ENCODE data around the gene ARL16. TPM values are rescaled to one million over a fixed set of nuclear protein-coding genes. Genes with fewer than 3 reads are reported as not detected.

ARL16 gene
- total RNA-seq, 6 experiments from 2014 or later: 5.3 to 16.8 (median 11.1) TPM

DNA sequence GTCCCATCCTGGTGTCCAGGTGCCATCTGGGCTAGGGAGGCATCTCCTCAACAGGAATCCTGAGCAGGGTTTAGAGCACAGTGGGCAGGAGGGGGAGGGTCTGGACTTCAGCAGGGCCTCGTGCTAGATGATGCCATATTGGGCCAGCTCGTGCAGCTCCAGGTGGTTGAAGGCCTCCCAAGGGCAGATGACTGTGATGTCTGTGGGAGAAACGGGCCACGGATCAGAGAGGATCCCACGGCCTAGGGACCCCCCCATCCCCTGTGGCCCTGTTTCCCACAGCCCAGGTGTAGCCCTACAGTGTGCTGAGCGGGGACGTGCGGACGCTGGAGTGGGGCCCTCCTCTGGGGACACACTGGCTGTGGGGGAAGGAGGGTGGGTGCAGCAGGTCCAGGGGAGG is 32.6 kb downstream of the ARL16 start:
- H3K36me3 ChIP-seq: no peaks in the 10 kb centered on the region
- no peaks in the 10 kb centered on the region for H3K4me1 ChIP-seq
- peaks cover 0 to 11% of the 10 kb centered on the region in 2 donors for H3K27me3 ChIP-seq
- TF ChIP-seq, protein P1, sequence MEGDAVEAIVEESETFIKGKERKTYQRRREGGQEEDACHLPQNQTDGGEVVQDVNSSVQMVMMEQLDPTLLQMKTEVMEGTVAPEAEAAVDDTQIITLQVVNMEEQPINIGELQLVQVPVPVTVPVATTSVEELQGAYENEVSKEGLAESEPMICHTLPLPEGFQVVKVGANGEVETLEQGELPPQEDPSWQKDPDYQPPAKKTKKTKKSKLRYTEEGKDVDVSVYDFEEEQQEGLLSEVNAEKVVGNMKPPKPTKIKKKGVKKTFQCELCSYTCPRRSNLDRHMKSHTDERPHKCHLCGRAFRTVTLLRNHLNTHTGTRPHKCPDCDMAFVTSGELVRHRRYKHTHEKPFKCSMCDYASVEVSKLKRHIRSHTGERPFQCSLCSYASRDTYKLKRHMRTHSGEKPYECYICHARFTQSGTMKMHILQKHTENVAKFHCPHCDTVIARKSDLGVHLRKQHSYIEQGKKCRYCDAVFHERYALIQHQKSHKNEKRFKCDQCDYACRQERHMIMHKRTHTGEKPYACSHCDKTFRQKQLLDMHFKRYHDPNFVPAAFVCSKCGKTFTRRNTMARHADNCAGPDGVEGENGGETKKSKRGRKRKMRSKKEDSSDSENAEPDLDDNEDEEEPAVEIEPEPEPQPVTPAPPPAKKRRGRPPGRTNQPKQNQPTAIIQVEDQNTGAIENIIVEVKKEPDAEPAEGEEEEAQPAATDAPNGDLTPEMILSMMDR (IDR thresholded peaks at IDR 0.05): no peak
- TF ChIP-seq POLR2A (IDR thresholded peaks at IDR 0.05): no peak
- intact Hi-C loops (cut with DNase I): no loop called here
- no peak for DNase-seq
- ATAC-seq: no peak
- H3K4me3 ChIP-seq: no peak overlapping the region
- H3K27ac ChIP-seq: no peak overlapping the region
- H3K9me3 ChIP-seq: no peaks in the 10 kb centered on the region
- WGBS (ENCODE audit: insufficient coverage, low coverage, low lambda C conversion rate, missing lambda C conversion rate): 80% methylated on average over 2 of the region's 9 CpGs

DNA sequence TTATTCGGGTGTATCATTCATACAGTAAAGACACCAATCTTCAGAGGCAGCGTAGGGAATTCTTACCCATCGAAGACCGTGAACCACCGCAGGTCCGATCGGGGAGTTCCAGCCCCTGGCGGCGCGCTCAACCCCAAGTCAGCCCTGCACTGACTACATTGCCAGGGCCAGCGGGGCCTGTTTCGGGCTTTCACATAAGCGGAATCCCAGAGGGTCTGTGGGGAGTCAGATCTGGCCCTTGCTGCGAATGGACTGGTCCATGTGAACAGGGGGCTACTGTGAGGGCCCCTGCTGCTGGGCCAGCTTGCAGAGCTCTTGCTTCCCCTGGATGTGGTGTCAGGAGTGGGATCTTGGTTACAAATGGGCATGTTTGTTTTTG is 34.9 kb downstream of the ARL16 start:
- ATAC-seq: no peak
- Histone ChIP-seq H3K4me1 (no peaks in the 10 kb centered on the region), H3K27me3 (peaks cover 0 to 11% of the 10 kb centered on the region in 2 donors), H3K9me3 (no peaks in the 10 kb centered on the region), H3K27ac (no peak overlapping the region), H3K4me3 (no peak overlapping the region), H3K36me3 (no peaks in the 10 kb centered on the region)
- intact Hi-C loops (cut with DNase I): no loop called here
- TF ChIP-seq, protein P1 (IDR thresholded peaks at IDR 0.05): no peak
- no peak for TF ChIP-seq POLR2A (IDR thresholded peaks at IDR 0.05)
- 74% methylated on average over 14 of the region's 14 CpGs for WGBS (ENCODE audit: insufficient coverage, low coverage, low lambda C conversion rate, missing lambda C conversion rate)
- DNase-seq: no peak

DNA sequence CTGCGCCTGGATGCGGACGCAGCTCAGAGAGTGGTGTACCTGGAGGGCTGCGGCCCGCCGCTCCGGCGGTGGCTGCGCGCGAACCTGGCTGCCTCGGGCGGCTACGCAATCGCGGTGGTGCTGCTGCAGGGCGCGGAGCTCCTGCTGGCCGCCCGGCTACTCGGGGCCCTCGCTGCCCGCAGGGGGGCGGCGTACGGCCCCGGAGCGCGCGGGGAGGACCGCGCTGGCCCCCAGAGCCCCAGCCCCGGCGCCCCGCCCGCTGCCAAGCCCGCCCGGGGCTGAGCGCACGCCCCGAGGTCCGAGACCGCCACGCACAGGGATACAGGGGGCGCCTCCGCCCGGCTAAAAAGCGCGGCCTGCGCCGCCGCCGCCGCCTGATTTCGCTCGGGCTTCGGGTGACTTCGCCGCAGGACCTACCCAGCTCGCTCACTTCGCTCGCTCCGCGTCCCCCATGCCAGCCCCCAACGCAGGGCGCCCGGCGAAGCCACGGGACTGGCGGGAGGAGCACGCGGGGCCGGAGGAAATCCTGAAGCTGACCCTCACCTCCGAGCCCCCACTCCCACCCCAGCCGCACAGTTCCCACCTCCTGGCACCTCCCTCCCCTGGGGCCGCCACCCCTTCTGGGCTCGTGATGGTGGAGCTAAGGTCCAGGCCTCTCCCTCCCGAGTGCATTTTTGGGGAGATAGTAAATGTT is 35.4 kb downstream of the ARL16 start:
- Histone ChIP-seq H3K36me3 (no peaks in the 10 kb centered on the region), H3K9me3 (no peaks in the 10 kb centered on the region), H3K27me3 (peaks cover 0 to 11% of the 10 kb centered on the region in 2 donors), H3K27ac (no peak overlapping the region), H3K4me1 (no peaks in the 10 kb centered on the region), H3K4me3 (no peak overlapping the region)
- 19% methylated on average over 4 of the region's 78 CpGs for WGBS (ENCODE audit: insufficient coverage, low coverage, low lambda C conversion rate, missing lambda C conversion rate)
- no peak for TF ChIP-seq POLR2A (IDR thresholded peaks at IDR 0.05)
- TF ChIP-seq, protein P1 (IDR thresholded peaks at IDR 0.05): no peak
- intact Hi-C loops (cut with DNase I): no loop called here
- DNase-seq (no peak), ATAC-seq (no peak)

DNA sequence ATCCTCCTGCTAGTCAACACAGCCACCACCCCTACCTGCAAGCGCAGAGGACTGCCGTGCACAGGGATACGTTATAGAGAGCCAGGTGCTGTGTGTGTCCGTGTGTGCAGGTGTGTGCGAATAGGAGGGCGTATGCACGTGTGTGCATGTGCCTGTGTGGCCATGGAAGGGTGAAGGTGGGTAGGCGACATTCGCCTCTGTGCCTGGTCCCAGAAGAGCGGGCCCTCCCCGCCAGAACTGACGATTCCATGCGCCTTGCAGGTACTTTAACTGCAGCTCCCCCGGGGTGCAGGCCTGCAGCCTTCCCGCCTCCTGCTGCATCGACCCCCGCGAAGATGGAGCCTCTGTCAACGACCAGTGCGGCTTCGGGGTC is 36.0 kb downstream of the ARL16 start:
- DNase-seq: no peak
- no peak for ATAC-seq
- intact Hi-C loops (cut with DNase I): no loop called here
- TF ChIP-seq, protein P1 (IDR thresholded peaks at IDR 0.05): no peak
- TF ChIP-seq POLR2A (IDR thresholded peaks at IDR 0.05): no peak
- Histone ChIP-seq H3K36me3 (no peaks in the 10 kb centered on the region), H3K9me3 (no peaks in the 10 kb centered on the region), H3K27me3 (peaks cover 0 to 11% of the 10 kb centered on the region in 2 donors), H3K4me1 (no peaks in the 10 kb centered on the region), H3K4me3 (no peak overlapping the region), H3K27ac (no peak overlapping the region)
- 53% methylated on average over 12 of the region's 21 CpGs for WGBS (ENCODE audit: insufficient coverage, low coverage, low lambda C conversion rate, missing lambda C conversion rate)

Measured in right lobe of liver (tissue), 6 donors.